Neuronal stem cell (in vitro differentiated cells): ENCODE results near the gene PIF1.

Source experiments
- DNase-seq: peaks from one replicate; pipeline ENCODE4 v3.0.0-alpha.2; 2013; ENCODE audit warnings: low spot score
- H2AFZ ChIP-seq: one replicate; pipeline ENCODE4 v1.6.1; 2013; ENCODE audit warnings: mild to moderate bottlenecking, low read length, inconsistent platforms
- H2AK5ac ChIP-seq: 2 replicates; pipeline ENCODE4 v1.6.1; 2013; ENCODE audit warnings: low read depth, mild to moderate bottlenecking, inconsistent platforms, low read length, moderate library complexity, mixed read lengths
- H2BK120ac ChIP-seq: 2 replicates; pipeline ENCODE4 v1.6.1; 2013; ENCODE audit warnings: low read depth, mild to moderate bottlenecking, inconsistent platforms, low read length, moderate library complexity, mixed read lengths
- H2BK12ac ChIP-seq: one replicate; pipeline ENCODE4 v1.6.1; 2013; ENCODE audit warnings: low read length, inconsistent platforms
- H2BK15ac ChIP-seq: 2 replicates; pipeline ENCODE4 v1.6.1; 2013; ENCODE audit warnings: mild to moderate bottlenecking, low read length, inconsistent platforms, mixed read lengths
- H2BK5ac ChIP-seq: one replicate; pipeline ENCODE4 v1.6.1; 2013; ENCODE audit warnings: inconsistent platforms, mild to moderate bottlenecking, low read length, moderate library complexity
- H3K14ac ChIP-seq: one replicate; pipeline ENCODE4 v1.6.1; 2013; ENCODE audit warnings: low read length, inconsistent platforms
- H3K18ac ChIP-seq: 2 replicates; pipeline ENCODE4 v1.6.1; 2013; ENCODE audit warnings: low read length, inconsistent platforms
- H3K23ac ChIP-seq: 2 replicates; pipeline ENCODE4 v1.6.1; 2013; ENCODE audit warnings: low read depth, mild to moderate bottlenecking, mixed read lengths, low read length, inconsistent platforms; ENCODE audit not compliant: poor library complexity
- H3K27ac ChIP-seq: replicated peaks from 3 replicates; pipeline ENCODE4 v1.5.1; 2013; ENCODE audit warnings: low read length, inconsistent platforms
- H3K27me3 ChIP-seq, 3 experiments: 2 replicates each; pipeline ENCODE4 v1.6.1; 2013; ENCODE audit warnings: low read length in 3 of 3, mild to moderate bottlenecking in 2 of 3, inconsistent platforms in 1 of 3, low read depth in 1 of 3, mixed read lengths in 1 of 3, moderate library complexity in 1 of 3; ENCODE audit not compliant: control insufficient read depth in 3 of 3, insufficient read depth in 3 of 3
- H3K36me3 ChIP-seq, 2 donors: replicated peaks in 1 of 2; 2 replicates each; pipeline ENCODE4 v1.6.1; 2013; ENCODE audit warnings: low read length in 2 of 2; ENCODE audit not compliant: control insufficient read depth in 2 of 2, insufficient read depth in 2 of 2
- H3K4ac ChIP-seq: 2 replicates; pipeline ENCODE4 v1.6.1; 2013; ENCODE audit warnings: inconsistent platforms, mild to moderate bottlenecking, low read length, moderate library complexity
- H3K4me1 ChIP-seq, 2 donors: 1 replicate in 1 of 2; 2 replicates in 1 of 2; pipeline ENCODE4 v1.6.1; 2013; ENCODE audit warnings: low read length in 2 of 2, low read depth in 1 of 2; ENCODE audit not compliant: control insufficient read depth in 2 of 2, insufficient read depth in 1 of 2
- H3K4me2 ChIP-seq: one replicate; pipeline ENCODE4 v1.6.1; 2013; ENCODE audit warnings: mild to moderate bottlenecking, low read length, inconsistent platforms; ENCODE audit not compliant: insufficient read depth, poor library complexity, severe bottlenecking
- H3K4me3 ChIP-seq, 2 donors: 2 replicates each; pipeline ENCODE4 v1.5.1; 2013; ENCODE audit warnings: low read length in 2 of 2, mild to moderate bottlenecking in 2 of 2, inconsistent platforms in 1 of 2, moderate library complexity in 1 of 2
- H3K79me1 ChIP-seq: one replicate; pipeline ENCODE4 v1.6.1; 2013; ENCODE audit warnings: low read depth, mild to moderate bottlenecking, inconsistent platforms, low read length, moderate library complexity
- H3K9ac ChIP-seq: one replicate; pipeline ENCODE4 v1.6.1; 2013; ENCODE audit warnings: mild to moderate bottlenecking, low read depth, low read length, inconsistent platforms; ENCODE audit not compliant: poor library complexity
- H3K9me3 ChIP-seq, 2 donors: replicated peaks in 1 of 2; 2 replicates each; pipeline versions ENCODE3 to v1.6.1; 2013; ENCODE audit warnings: low read length in 2 of 2, mild to moderate bottlenecking in 2 of 2, inconsistent platforms in 1 of 2, low read depth in 1 of 2, mixed read lengths in 1 of 2, moderate library complexity in 1 of 2; ENCODE audit not compliant: control insufficient read depth in 2 of 2, insufficient read depth in 1 of 2
- H4K8ac ChIP-seq: one replicate; pipeline ENCODE4 v1.6.1; 2013; ENCODE audit warnings: low read depth, mild to moderate bottlenecking, inconsistent platforms, low read length, moderate library complexity
- H4K91ac ChIP-seq: one replicate; pipeline ENCODE4 v1.6.1; 2013; ENCODE audit warnings: low read length, low read depth, mild to moderate bottlenecking, inconsistent platforms; ENCODE audit not compliant: poor library complexity
- WGBS, 2 donors: extraction: QIAGEN DNeasy Blood & Tissue Kit; methylation state at CpG; one replicate each; pipeline ENCODE4 v1.1.7; 2013; ENCODE audit warnings: missing lambda C conversion rate in 2 of 2, mixed read lengths in 1 of 2; ENCODE audit not compliant: insufficient read length in 2 of 2, insufficient replicate concordance in 1 of 2; ENCODE audit errors: extremely low coverage in 2 of 2; 5-methylcytosine and 5-hydroxymethylcytosine counted together

PIF1 gene

GRCh38 chr15:64847016-64847415 is 21.6 kb upstream of the PIF1 start:
- H3K14ac ChIP-seq = no peak overlapping the region
- H3K23ac ChIP-seq = no peak overlapping the region
- WGBS, 2 donors = no CpG with 5 or more reads among the region's 3 CpGs
- H3K27me3 ChIP-seq = no peaks in the 10 kb centered on the region
- H2BK5ac ChIP-seq = no peak overlapping the region
- DNase-seq = no peak
- no peak overlapping the region for H4K8ac ChIP-seq
- H2BK120ac ChIP-seq = no peak overlapping the region
- no peak overlapping the region for H2AFZ ChIP-seq
- no peak overlapping the region for H4K91ac ChIP-seq
- no peak overlapping the region for H3K27ac ChIP-seq
- H3K4me3 ChIP-seq = no peak overlapping the region
- no peak overlapping the region for H3K18ac ChIP-seq
- no peak overlapping the region for H3K4me2 ChIP-seq
- H2AK5ac ChIP-seq = no peak overlapping the region
- H3K4ac ChIP-seq = no peak overlapping the region
- H3K9ac ChIP-seq = no peak overlapping the region
- H2BK15ac ChIP-seq = no peak overlapping the region
- peaks cover 10 to 26% of the 10 kb centered on the region in 2 donors for H3K4me1 ChIP-seq
- H2BK12ac ChIP-seq = no peak overlapping the region
- H3K79me1 ChIP-seq = peaks cover 12% of the 10 kb centered on the region
- peaks cover 4 to 35% of the 10 kb centered on the region in 2 donors for H3K36me3 ChIP-seq
- H3K9me3 ChIP-seq = no peaks in the 10 kb centered on the region

GRCh38 chr15:64845831-64846595 is 20.6 kb upstream of the PIF1 start:
- Histone ChIP-seq H3K9ac (no peak overlapping the region), H3K23ac (no peak overlapping the region), H3K4me1 (peaks cover 8 to 19% of the 10 kb centered on the region in 2 donors), H3K27ac (no peak overlapping the region), H2BK12ac (no peak overlapping the region), H3K4ac (no peak overlapping the region), H4K91ac (no peak overlapping the region), H2BK5ac (no peak overlapping the region), H2BK15ac (no peak overlapping the region), H3K27me3 (no peaks in the 10 kb centered on the region), H2AFZ (no peak overlapping the region), H3K79me1 (peaks cover 13% of the 10 kb centered on the region), H3K18ac (no peak overlapping the region), H3K4me3 (no peak overlapping the region), H3K4me2 (no peak overlapping the region), H3K14ac (no peak overlapping the region), H2AK5ac (no peak overlapping the region), H3K9me3 (no peaks in the 10 kb centered on the region), H4K8ac (no peak overlapping the region), H3K36me3 (peaks cover 4 to 29% of the 10 kb centered on the region in 2 donors), H2BK120ac (no peak overlapping the region)
- WGBS, 2 donors = no CpG with 5 or more reads among the region's 13 CpGs
- DNase-seq = no peak

GRCh38 chr15:64845183-64845611 is 19.8 kb upstream of the PIF1 start:
- H4K8ac ChIP-seq = no peak overlapping the region
- H4K91ac ChIP-seq = no peak overlapping the region
- peaks cover 13% of the 10 kb centered on the region for H3K79me1 ChIP-seq
- H3K4ac ChIP-seq = no peak overlapping the region
- H3K23ac ChIP-seq = no peak overlapping the region
- H3K4me2 ChIP-seq = no peak overlapping the region
- no peak overlapping the region for H2AK5ac ChIP-seq
- WGBS, 2 donors = no CpG with 5 or more reads among the region's 2 CpGs
- H3K14ac ChIP-seq = no peak overlapping the region
- H2BK120ac ChIP-seq = no peak overlapping the region
- DNase-seq = no peak
- H3K36me3 ChIP-seq = peaks cover 0 to 21% of the 10 kb centered on the region in 2 donors
- H3K27me3 ChIP-seq = no peaks in the 10 kb centered on the region
- no peak overlapping the region for H2BK12ac ChIP-seq
- H3K4me3 ChIP-seq = no peak overlapping the region
- H2AFZ ChIP-seq = no peak overlapping the region
- no peak overlapping the region for H3K27ac ChIP-seq
- peaks cover 8 to 21% of the 10 kb centered on the region in 2 donors for H3K4me1 ChIP-seq
- H3K9ac ChIP-seq = no peak overlapping the region
- H3K18ac ChIP-seq = no peak overlapping the region
- H2BK15ac ChIP-seq = no peak overlapping the region
- no peaks in the 10 kb centered on the region for H3K9me3 ChIP-seq
- no peak overlapping the region for H2BK5ac ChIP-seq

- Histone ChIP-seq H3K18ac (no peak overlapping the region), H3K23ac (no peak overlapping the region), H2BK120ac (no peak overlapping the region), H2AK5ac (no peak overlapping the region), H3K27me3 (no peaks in the 10 kb centered on the region), H3K27ac (no peak overlapping the region), H3K9ac (no peak overlapping the region), H3K9me3 (no peaks in the 10 kb centered on the region), H4K8ac (no peak overlapping the region), H3K4me1 (peaks cover 8 to 21% of the 10 kb centered on the region in 2 donors), H3K14ac (no peak overlapping the region), H2AFZ (no peak overlapping the region), H3K4me3 (no peak overlapping the region), H4K91ac (no peak overlapping the region), H3K4ac (no peak overlapping the region), H3K36me3 (peaks cover 0 to 16% of the 10 kb centered on the region in 2 donors), H2BK12ac (no peak overlapping the region), H3K4me2 (no peak overlapping the region), H2BK5ac (no peak overlapping the region), H2BK15ac (no peak overlapping the region), H3K79me1 (peaks cover 13% of the 10 kb centered on the region)
- no CpG with 5 or more reads among the region's 8 CpGs for WGBS, 2 donors
- no peak for DNase-seq
Observed at GRCh38 chr15:64844576-64845145, 19.2 kb upstream of the PIF1 start.
